NCI-H2196 (cell line): ENCODE results near the gene TRMT5.

ENCODE experiments used
- DNase-seq: peaks from one replicate; lab custom pipeline; 2025; ENCODE audit not compliant: unreplicated experiment; lab: John Stamatoyannopoulos, UW

Gene TRMT5

GRCh38 chr14:60965402-60965801, 15.5 kb downstream of the TRMT5 start:
- no peak for DNase-seq

GRCh38 chr14:60964904-60965303, 16.0 kb downstream of the TRMT5 start:
- DNase-seq: no peak

GRCh38 chr14:60963761-60964160, 17.1 kb downstream of the TRMT5 start:
- DNase-seq: no peak

- no peak for DNase-seq
Observed at GRCh38 chr14:60958146-60958545, 22.7 kb downstream of the TRMT5 start.

GRCh38 chr14:60956632-60957031, 24.2 kb downstream of the TRMT5 start:
- no peak for DNase-seq

- DNase-seq: no peak
Observed at GRCh38 chr14:60956202-60956601, 24.7 kb downstream of the TRMT5 start.

- no peak for DNase-seq
Observed at GRCh38 chr14:60951776-60952435, 29.0 kb downstream of the TRMT5 start.

- DNase-seq: no peak
Observed at GRCh38 chr14:60946773-60947172, 34.1 kb downstream of the TRMT5 start.

- no peak for DNase-seq
Observed at GRCh38 chr14:60945984-60946383, 34.9 kb downstream of the TRMT5 start.

- DNase-seq: no peak
Observed at GRCh38 chr14:60944204-60944603, 36.7 kb downstream of the TRMT5 start.

- DNase-seq: no peak
Observed at GRCh38 chr14:60943637-60944032, 37.2 kb downstream of the TRMT5 start.

- no peak for DNase-seq
Observed at GRCh38 chr14:60935319-60935718, 45.6 kb downstream of the TRMT5 start.

GRCh38 chr14:60933920-60934655, 46.8 kb downstream of the TRMT5 start:
- DNase-seq: no peak

GRCh38 chr14:60931218-60931617, 49.7 kb downstream of the TRMT5 start:
- peak; percentile 25 for DNase-seq

- DNase-seq: no peak
Observed at GRCh38 chr14:60926002-60926401, 54.9 kb downstream of the TRMT5 start.

- no peak for DNase-seq
Observed at GRCh38 chr14:60925286-60925685, 55.6 kb downstream of the TRMT5 start.

GRCh38 chr14:60922050-60922449, 58.8 kb downstream of the TRMT5 start:
- no peak for DNase-seq
